Stomach smooth muscle (tissue), 2 donors: Measurements from ENCODE around the gene ASB5.

Experiments
- H3K27ac ChIP-seq: one replicate; pipeline ENCODE4 v1.7.0; 2013; ENCODE audit warnings: mild to moderate bottlenecking, low read length, inconsistent platforms
- H3K27me3 ChIP-seq, 2 donors: one replicate each; pipeline ENCODE4 v1.7.0; 2013; ENCODE audit warnings: low read length in 2 of 2; ENCODE audit not compliant: insufficient read depth in 2 of 2, control insufficient read depth in 1 of 2
- H3K36me3 ChIP-seq, 2 donors: one replicate each; pipeline ENCODE4 v1.7.0; 2013; ENCODE audit warnings: low read length in 2 of 2; ENCODE audit not compliant: control insufficient read depth in 2 of 2, insufficient read depth in 2 of 2
- H3K4me1 ChIP-seq: one replicate; pipeline ENCODE4 v1.7.0; 2013; ENCODE audit warnings: low read length; ENCODE audit not compliant: control insufficient read depth, insufficient read depth
- H3K4me3 ChIP-seq, 2 donors: one replicate each; pipeline ENCODE4 v1.7.0; 2013; ENCODE audit warnings: low read length in 2 of 2
- H3K9ac ChIP-seq, 2 donors: one replicate each; pipeline ENCODE4 v1.7.0; 2013; ENCODE audit warnings: low read length in 2 of 2, mild to moderate bottlenecking in 1 of 2
- H3K9me3 ChIP-seq, 2 donors: one replicate each; pipeline ENCODE4 v1.7.0; 2013; ENCODE audit warnings: low read length in 2 of 2; ENCODE audit not compliant: control insufficient read depth in 2 of 2
- donor health status: healthy.
- donor health status: Pancreatic carcinoma.

The ASB5 gene

DNA sequence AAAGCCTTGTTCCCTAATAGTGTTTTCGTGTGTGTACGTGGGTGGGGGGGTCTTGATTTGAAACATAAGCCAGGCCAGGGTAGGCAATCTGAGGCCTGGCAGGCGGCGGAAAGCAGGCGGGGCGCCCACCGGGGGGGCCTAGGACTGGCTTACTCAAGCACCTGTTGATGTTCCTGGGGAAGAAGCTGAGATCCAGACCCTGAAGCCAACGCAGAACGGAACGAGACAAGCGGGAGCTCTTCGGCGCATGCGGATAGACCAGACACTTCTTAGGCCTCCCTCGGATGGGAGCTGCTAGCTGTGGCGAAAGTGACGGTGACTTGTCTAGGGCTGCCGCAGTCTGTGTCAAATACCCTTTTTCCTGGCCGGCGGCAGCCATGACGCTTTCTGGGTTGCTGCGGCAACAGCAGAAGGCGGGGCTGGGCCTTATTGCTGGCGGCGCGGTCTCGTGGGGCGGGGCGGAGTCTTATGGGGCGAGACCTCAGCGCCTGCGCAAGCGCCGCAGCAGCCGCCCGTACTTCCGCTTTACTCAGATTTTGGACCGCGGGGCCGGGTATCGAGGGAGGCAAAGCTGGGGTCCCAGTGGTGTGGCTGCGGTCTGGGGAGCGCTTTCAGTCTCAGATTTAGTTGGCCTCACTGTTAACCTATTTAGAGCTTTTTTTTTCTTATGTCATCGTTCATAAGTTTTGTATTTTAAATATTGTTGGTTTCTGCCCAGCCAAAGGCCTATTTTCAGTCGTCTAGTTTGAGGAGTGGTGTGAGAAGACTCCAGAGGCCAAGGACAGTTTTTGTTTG, 73.6 kb downstream of the ASB5 start, which contains the start of gene SPATA4:
SPATA4 (minus strand) TSS at position 402 of the 795 bp plus-strand sequence; CDS start at position 379, 23 bp downstream.
- Histone ChIP-seq H3K36me3 (no peaks in the 10 kb centered on the region), H3K27me3 (no peaks in the 10 kb centered on the region), H3K4me3 (peak within 1 kb of the TSS; percentile 85 to 95), H3K27ac (peak within 1 kb of the TSS; percentile 74), H3K9me3 (no peaks in the 10 kb centered on the region), H3K9ac (peak within 1 kb of the TSS; percentile 78 to 84), H3K4me1 (peaks cover 8% of the 10 kb centered on the region)

- H3K4me1 ChIP-seq, result peaks cover 10% of the 10 kb centered on the region
- no peak overlapping the region for H3K9ac ChIP-seq
- H3K36me3 ChIP-seq, result no peaks in the 10 kb centered on the region
- no peak overlapping the region for H3K27ac ChIP-seq
- H3K27me3 ChIP-seq, result no peaks in the 10 kb centered on the region
- H3K4me3 ChIP-seq, result no peak overlapping the region
- no peaks in the 10 kb centered on the region for H3K9me3 ChIP-seq
Measured at GRCh38 chr4:176193938-176194337, 75.1 kb downstream of the ASB5 start.

DNA sequence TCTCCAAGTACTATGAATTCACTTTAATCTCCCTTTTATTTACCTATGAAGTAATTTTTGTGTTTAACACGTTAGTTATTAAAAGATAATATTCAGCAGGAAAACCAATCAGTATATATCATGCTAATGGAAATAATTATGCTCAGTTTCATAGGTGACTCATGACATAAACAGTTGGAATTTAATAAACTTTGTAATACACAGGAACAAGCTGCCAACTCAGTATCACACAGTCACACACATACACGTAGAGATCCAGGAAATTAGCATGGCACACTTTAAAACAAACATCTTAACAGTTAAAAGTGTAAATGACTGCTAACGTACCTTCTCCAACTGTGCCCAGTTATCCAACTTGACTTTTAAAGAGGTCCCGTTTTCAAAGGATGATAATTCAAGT, 75.9 kb downstream of the ASB5 start:
- no peak overlapping the region for H3K27ac ChIP-seq
- peaks cover 10% of the 10 kb centered on the region for H3K4me1 ChIP-seq
- H3K4me3 ChIP-seq, result no peak overlapping the region
- H3K36me3 ChIP-seq, result no peaks in the 10 kb centered on the region
- H3K9me3 ChIP-seq, result no peaks in the 10 kb centered on the region
- no peak overlapping the region for H3K9ac ChIP-seq
- H3K27me3 ChIP-seq, result no peaks in the 10 kb centered on the region

DNA sequence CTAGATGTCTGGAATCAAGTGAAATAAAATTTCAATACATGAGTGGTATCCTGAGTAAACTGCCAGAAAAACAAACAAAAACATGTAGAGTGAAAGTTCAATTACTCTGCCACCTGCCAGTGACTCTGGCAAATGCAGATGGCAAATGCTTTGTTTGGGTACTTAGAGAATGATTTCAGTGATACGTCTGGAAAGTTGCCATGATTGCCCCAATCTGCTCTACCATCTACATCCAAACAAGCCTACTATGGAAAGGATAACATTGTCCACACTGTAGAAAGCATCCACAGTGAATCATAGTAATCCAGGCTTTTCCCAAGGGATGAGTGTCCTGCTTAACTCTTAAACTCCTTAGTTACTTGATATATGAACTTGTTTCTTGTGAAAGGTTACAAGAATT, 77.0 kb downstream of the ASB5 start:
- no peaks in the 10 kb centered on the region for H3K27me3 ChIP-seq
- peaks cover 11% of the 10 kb centered on the region for H3K4me1 ChIP-seq
- no peak overlapping the region for H3K4me3 ChIP-seq
- no peak overlapping the region for H3K9ac ChIP-seq
- H3K9me3 ChIP-seq, result no peaks in the 10 kb centered on the region
- no peaks in the 10 kb centered on the region for H3K36me3 ChIP-seq
- H3K27ac ChIP-seq, result no peak overlapping the region

DNA sequence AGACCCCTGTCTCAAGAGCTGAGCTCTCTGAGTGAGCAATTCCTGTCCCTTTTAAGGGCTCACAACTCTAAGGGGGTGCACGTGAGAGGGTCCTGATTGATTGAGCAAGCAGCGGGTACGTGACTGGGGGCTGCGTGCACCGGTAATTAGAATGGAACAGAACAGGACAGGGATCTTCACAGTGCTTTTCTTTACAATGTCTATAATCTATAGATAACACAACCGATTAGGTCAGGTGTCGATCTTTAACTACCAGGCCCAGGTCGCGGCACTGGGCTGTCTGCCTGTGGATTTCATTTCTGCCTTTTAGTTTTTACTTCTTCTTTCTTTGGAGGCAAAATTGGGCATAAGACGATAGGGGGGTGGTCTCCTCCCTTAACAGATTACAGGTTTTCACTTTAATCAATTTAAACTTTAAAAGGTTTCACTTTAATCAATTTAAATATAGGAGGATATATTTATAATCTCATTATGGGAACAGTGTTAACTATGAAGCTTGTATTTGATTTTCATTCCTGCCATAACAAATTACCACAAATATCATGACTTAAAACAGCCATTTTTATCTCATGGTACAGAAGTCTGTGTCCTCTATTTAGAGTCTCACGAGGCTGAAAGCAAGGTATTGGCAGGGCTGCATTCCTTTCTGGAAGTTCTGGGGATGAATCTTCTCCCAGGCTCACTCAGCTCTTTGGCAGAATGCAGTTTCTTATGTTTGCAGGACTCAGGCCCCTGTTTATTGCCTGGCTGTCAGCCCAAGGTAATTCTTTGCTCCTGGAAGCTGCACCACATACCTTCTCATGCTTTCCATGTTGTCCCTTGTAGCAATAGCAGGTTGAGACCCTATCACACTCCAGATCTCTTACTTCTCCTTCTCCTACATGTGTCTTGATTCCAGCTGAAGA, 78.9 kb downstream of the ASB5 start:
- Histone ChIP-seq H3K4me1 (peaks cover 12% of the 10 kb centered on the region), H3K4me3 (no peak overlapping the region), H3K9me3 (no peaks in the 10 kb centered on the region), H3K36me3 (no peaks in the 10 kb centered on the region), H3K9ac (no peak overlapping the region), H3K27me3 (no peaks in the 10 kb centered on the region), H3K27ac (peak overlapping the region; percentile 26)

- Histone ChIP-seq H3K36me3 (no peaks in the 10 kb centered on the region), H3K27ac (no peak overlapping the region), H3K27me3 (no peaks in the 10 kb centered on the region), H3K4me1 (peaks cover 9% of the 10 kb centered on the region), H3K4me3 (no peak overlapping the region), H3K9ac (no peak overlapping the region), H3K9me3 (no peaks in the 10 kb centered on the region)
Measured at GRCh38 chr4:176188654-176189053, 80.4 kb downstream of the ASB5 start.

GRCh38 chr4:176187624-176188023, 81.4 kb downstream of the ASB5 start:
- Histone ChIP-seq H3K36me3 (no peaks in the 10 kb centered on the region), H3K9ac (no peak overlapping the region), H3K4me3 (no peak overlapping the region), H3K4me1 (peaks cover 9% of the 10 kb centered on the region), H3K27ac (no peak overlapping the region), H3K27me3 (no peaks in the 10 kb centered on the region), H3K9me3 (no peaks in the 10 kb centered on the region)

- Histone ChIP-seq H3K9me3 (no peaks in the 10 kb centered on the region), H3K36me3 (no peaks in the 10 kb centered on the region), H3K27ac (no peak overlapping the region), H3K27me3 (no peaks in the 10 kb centered on the region), H3K9ac (no peak overlapping the region), H3K4me1 (peaks cover 9% of the 10 kb centered on the region), H3K4me3 (no peak overlapping the region)
Measured at GRCh38 chr4:176186671-176187395, 82.2 kb downstream of the ASB5 start.

- H3K9ac ChIP-seq, result no peak overlapping the region
- no peak overlapping the region for H3K27ac ChIP-seq
- H3K36me3 ChIP-seq, result no peaks in the 10 kb centered on the region
- no peak overlapping the region for H3K4me3 ChIP-seq
- peaks cover 9% of the 10 kb centered on the region for H3K4me1 ChIP-seq
- no peaks in the 10 kb centered on the region for H3K9me3 ChIP-seq
- no peaks in the 10 kb centered on the region for H3K27me3 ChIP-seq
Measured at GRCh38 chr4:176186067-176186466, 83.0 kb downstream of the ASB5 start.

GRCh38 chr4:176185051-176185450, 84.0 kb downstream of the ASB5 start:
- Histone ChIP-seq H3K9ac (no peak overlapping the region), H3K4me3 (no peak overlapping the region), H3K27me3 (no peaks in the 10 kb centered on the region), H3K9me3 (no peaks in the 10 kb centered on the region), H3K4me1 (peaks cover 3% of the 10 kb centered on the region), H3K36me3 (no peaks in the 10 kb centered on the region), H3K27ac (no peak overlapping the region)
